Measurements from ENCODE around the gene TMEM207. TPM values are rescaled to one million over a fixed set of nuclear protein-coding genes. Genes with fewer than 3 reads are reported as not detected.

The TMEM207 gene
- total RNA-seq, 3 donors from 2014 or later: not detected

- Histone ChIP-seq H3K9me3 (no peaks in the 10 kb centered on the region), H3K4me1 (ENCODE audit: low read depth) (no peaks in the 10 kb centered on the region), H3K36me3 (ENCODE audit: low read depth) (no peaks in the 10 kb centered on the region), H3K4me3 (no peak overlapping the region)
- no peak for TF ChIP-seq CTCF (IDR thresholded peaks at IDR 0.05)
- no peak for ATAC-seq
- DNase-seq: no peak
- intact Hi-C loops (cut with DNase I, micrococcal nuclease): no loop called here
Observed at GRCh38 chr3:190433626-190434025, 16.1 kb downstream of the TMEM207 start.

- no peaks in the 10 kb centered on the region for H3K36me3 ChIP-seq (ENCODE audit: low read depth)
- intact Hi-C loops (cut with DNase I, micrococcal nuclease): no loop called here
- H3K4me3 ChIP-seq: no peak overlapping the region
- ATAC-seq (no peak), DNase-seq (no peak)
- H3K9me3 ChIP-seq: no peaks in the 10 kb centered on the region
- no peak for TF ChIP-seq CTCF (IDR thresholded peaks at IDR 0.05)
- no peaks in the 10 kb centered on the region for H3K4me1 ChIP-seq (ENCODE audit: low read depth)
Observed at GRCh38 chr3:190432216-190432615, 17.5 kb downstream of the TMEM207 start.

GRCh38 chr3:190430906-190431305, 18.8 kb downstream of the TMEM207 start:
- ATAC-seq (no peak), DNase-seq (no peak)
- Histone ChIP-seq H3K36me3 (ENCODE audit: low read depth) (no peaks in the 10 kb centered on the region), H3K4me3 (no peak overlapping the region), H3K4me1 (ENCODE audit: low read depth) (no peaks in the 10 kb centered on the region), H3K9me3 (no peaks in the 10 kb centered on the region)
- no peak for TF ChIP-seq CTCF (IDR thresholded peaks at IDR 0.05)
- intact Hi-C loops (cut with DNase I, micrococcal nuclease): no loop called here

GRCh38 chr3:190429681-190430080, 20.0 kb downstream of the TMEM207 start:
- ATAC-seq (no peak), DNase-seq (no peak)
- no peaks in the 10 kb centered on the region for H3K4me1 ChIP-seq (ENCODE audit: low read depth)
- H3K9me3 ChIP-seq: no peaks in the 10 kb centered on the region
- intact Hi-C loops (cut with DNase I, micrococcal nuclease): loop anchor here in 1 of 2 donors (10.0 kb wide), 2 partner anchors 105 to 205 kb away; partner anchors contain the start of gene CLDN1
- no peak overlapping the region for H3K4me3 ChIP-seq
- no peaks in the 10 kb centered on the region for H3K36me3 ChIP-seq (ENCODE audit: low read depth)
- no peak for TF ChIP-seq CTCF (IDR thresholded peaks at IDR 0.05)

- ATAC-seq (no peak), DNase-seq (no peak)
- H3K9me3 ChIP-seq: no peaks in the 10 kb centered on the region
- H3K36me3 ChIP-seq (ENCODE audit: low read depth): no peaks in the 10 kb centered on the region
- H3K4me1 ChIP-seq (ENCODE audit: low read depth): no peaks in the 10 kb centered on the region
- intact Hi-C loops (cut with DNase I, micrococcal nuclease): loop anchor here in 1 of 2 donors (10.0 kb wide), 2 partner anchors 102 to 202 kb away; partner anchors contain the start of gene CLDN1
- TF ChIP-seq CTCF (IDR thresholded peaks at IDR 0.05): no peak
- no peak overlapping the region for H3K4me3 ChIP-seq
Observed at GRCh38 chr3:190426806-190427507, 22.7 kb downstream of the TMEM207 start.
